PC-3 (cell line): Measurements from ENCODE around the gene RALGDS. TPM values are rescaled to one million over a fixed set of nuclear protein-coding genes. Genes with fewer than 3 reads are reported as not detected.

ENCODE experiments used
- ATAC-seq: fragments of 200-7000 bp; cut with Tn5 transposase; 2 replicates; pipeline ENCODE4 v1.9.1; 2020; ENCODE audit warnings: mild to moderate bottlenecking, moderate library complexity
- BruUV-seq: library from RNA; stranded (reverse); fragments of 400-500 nt; replicated peaks from 2 replicates; lab custom pipeline; 2021; lab: Mats Ljungman, UMichigan
- CTCF ChIA-PET: fragments of 300-600 bp; sonication (Branson Sonifier 250); formaldehyde crosslinking; loops from one replicate; lab custom pipeline; 2022; ENCODE audit warnings: antibody characterized with exemption; lab: Charles Lee
- POLR2A ChIA-PET: fragments of 300-600 bp; sonication (Branson Sonifier 250); formaldehyde crosslinking; loops from one replicate; lab custom pipeline; 2022; ENCODE audit warnings: antibody characterized with exemption; ENCODE audit not compliant: unreplicated experiment; lab: Charles Lee
- DNase-seq: peaks from one replicate; pipeline ENCODE4 v3.0.0-alpha.2; 2015
- H2AFZ ChIP-seq: fragments of 300-600 bp; sonication (generic); 2 replicates; pipeline ENCODE4 v1.6.0; 2016; ENCODE audit warnings: antibody characterized with exemption, low read length
- H3F3A ChIP-seq: fragments of 300-600 bp; sonication (generic); one replicate; pipeline ENCODE4 v1.6.0; 2017; ENCODE audit warnings: antibody characterized with exemption, low read length, control low read depth, mild to moderate bottlenecking; ENCODE audit not compliant: unreplicated experiment
- H3K27ac ChIP-seq: fragments of 300-600 bp; sonication (generic); 2 replicates; pipeline ENCODE4 v1.5.1; 2016; ENCODE audit warnings: mild to moderate bottlenecking, low read length
- H3K27me3 ChIP-seq: fragments of 300-600 bp; sonication (generic); 2 replicates; pipeline ENCODE4 v1.6.1; 2016; ENCODE audit warnings: low read length, mixed read lengths
- H3K36me3 ChIP-seq: fragments of 300-600 bp; sonication (generic); 2 replicates; pipeline ENCODE4 v1.6.1; 2016; ENCODE audit warnings: low read depth, mixed run types, low read length, mixed read lengths
- H3K4me1 ChIP-seq: fragments of 300-600 bp; sonication (generic); 2 replicates; pipeline ENCODE4 v1.5.1; 2016; ENCODE audit warnings: low read length; ENCODE audit not compliant: insufficient read depth
- H3K4me2 ChIP-seq: fragments of 300-600 bp; sonication (generic); 2 replicates; pipeline ENCODE4 v1.6.0; 2016; ENCODE audit warnings: low read length
- H3K4me3 ChIP-seq: fragments of 300-600 bp; sonication (generic); 2 replicates; pipeline ENCODE4 v1.5.1; 2016; ENCODE audit warnings: mild to moderate bottlenecking, low read length, mixed read lengths
- H3K79me2 ChIP-seq: fragments of 300-600 bp; sonication (generic); 2 replicates; pipeline ENCODE4 v1.6.1; 2017; ENCODE audit warnings: low read length, mixed read lengths
- H3K9ac ChIP-seq: fragments of 300-600 bp; sonication (generic); 2 replicates; pipeline ENCODE4 v1.6.0; 2016; ENCODE audit warnings: mild to moderate bottlenecking, low read length
- H3K9me2 ChIP-seq: fragments of 300-600 bp; sonication (generic); replicated peaks from 2 replicates; pipeline ENCODE4 v1.6.1; 2016; ENCODE audit warnings: mixed run types, low read length, mixed read lengths
- H3K9me3 ChIP-seq: fragments of 300-600 bp; sonication (generic); 2 replicates; pipeline ENCODE4 v1.6.1; 2016; ENCODE audit warnings: low read length, mixed read lengths
- H4K20me1 ChIP-seq: fragments of 300-600 bp; sonication (generic); 2 replicates; pipeline ENCODE4 v1.6.1; 2016; ENCODE audit warnings: low read length, mixed read lengths
- CTCF ChIP-seq: fragments of 300-600 bp; sonication (generic); conservative IDR thresholded peaks from 2 replicates; pipeline ENCODE4 v1.5.1; 2017; ENCODE audit warnings: antibody characterized with exemption, low read depth, mild to moderate bottlenecking, low read length
- EZH2 ChIP-seq: fragments of 300-600 bp; sonication (generic); IDR thresholded peaks from one replicate; pipeline ENCODE4 v1.6.1; 2017; ENCODE audit warnings: antibody characterized with exemption, mild to moderate bottlenecking, low read length; ENCODE audit not compliant: unreplicated experiment
- EZH2phosphoT487 ChIP-seq: fragments of 300-600 bp; sonication (generic); IDR thresholded peaks from 2 replicates; pipeline ENCODE4 v1.6.1; 2018; ENCODE audit warnings: mild to moderate bottlenecking, antibody characterized with exemption, low read length, borderline replicate concordance
- intact Hi-C: fragments of 100-400 bp; cut with micrococcal nuclease; formaldehyde crosslinking; loops from 2 replicates; pipeline ENCODE4 v1.9.0; 2023
- total RNA-seq: library from RNA; depleted of rRNA; stranded (reverse); fragments of >200 nt; gene quantifications from 2 replicates; pipeline ENCODE4 v1.2.3, GENCODE V29; 2014

Gene RALGDS
- total RNA-seq, 1 experiment from 2014 or later, result 32.2 TPM

GRCh38 chr9:133129001-133129795, 8.2 kb upstream of the RALGDS start:
- Histone ChIP-seq H3K9me3 (no peaks in the 10 kb centered on the region), H3F3A (no peaks in the 10 kb centered on the region), H3K27ac (no peak overlapping the region), H3K4me3 (no peak overlapping the region), H3K27me3 (no peaks in the 10 kb centered on the region), H4K20me1 (no peaks in the 10 kb centered on the region; the same call in 1 of the 2 replicates), H3K4me1 (peaks cover 12% of the 10 kb centered on the region), H3K9me2 (no peaks in the 10 kb centered on the region), H3K9ac (no peak overlapping the region), H3K79me2 (peaks cover 23% of the 10 kb centered on the region), H2AFZ (no peak overlapping the region), H3K36me3 (no peaks in the 10 kb centered on the region), H3K4me2 (no peak overlapping the region)
- BruUV-seq, result no TSS peak
- TF ChIP-seq EZH2phosphoT487, result no peak
- TF ChIP-seq CTCF, result no peak
- TF ChIP-seq EZH2, result no peak
- no peak for DNase-seq
- intact Hi-C loops, result no loop called here
- no peak for ATAC-seq
- POLR2A ChIA-PET, result no interaction called here
- CTCF ChIA-PET, result no interaction called here

- H3K4me1 ChIP-seq, result peaks cover 3% of the 10 kb centered on the region
- intact Hi-C loops, result no loop called here
- H3K4me2 ChIP-seq, result no peak overlapping the region
- no peak overlapping the region for H3K4me3 ChIP-seq
- no peaks in the 10 kb centered on the region for H3F3A ChIP-seq
- ChIA-PET POLR2A (no interaction called here), CTCF (no interaction called here)
- H3K27ac ChIP-seq, result no peak overlapping the region
- no peaks in the 10 kb centered on the region for H3K9me2 ChIP-seq
- DNase-seq (no peak), ATAC-seq (no peak)
- H3K9me3 ChIP-seq, result no peaks in the 10 kb centered on the region
- H4K20me1 ChIP-seq, result no peaks in the 10 kb centered on the region; the same call in 1 of the 2 replicates
- H3K9ac ChIP-seq, result no peak overlapping the region
- no peak overlapping the region for H2AFZ ChIP-seq
- no peaks in the 10 kb centered on the region for H3K36me3 ChIP-seq
- no peaks in the 10 kb centered on the region for H3K27me3 ChIP-seq
- TF ChIP-seq EZH2phosphoT487, result no peak
- no peak for TF ChIP-seq EZH2
- no TSS peak for BruUV-seq
- peaks cover 19% of the 10 kb centered on the region for H3K79me2 ChIP-seq
These were observed 7.1 kb upstream of the RALGDS start for GRCh38 chr9:133128152-133128551.

- ChIA-PET POLR2A (no interaction called here), CTCF (no interaction called here)
- Histone ChIP-seq H3K27me3 (no peaks in the 10 kb centered on the region), H2AFZ (no peak overlapping the region), H4K20me1 (no peaks in the 10 kb centered on the region), H3F3A (no peaks in the 10 kb centered on the region), H3K9ac (no peak overlapping the region), H3K79me2 (peaks cover 12% of the 10 kb centered on the region), H3K4me3 (no peak overlapping the region), H3K4me1 (no peaks in the 10 kb centered on the region), H3K36me3 (no peaks in the 10 kb centered on the region), H3K9me3 (no peaks in the 10 kb centered on the region), H3K9me2 (no peaks in the 10 kb centered on the region), H3K4me2 (no peak overlapping the region), H3K27ac (no peak overlapping the region)
- no peak for TF ChIP-seq EZH2phosphoT487
- TF ChIP-seq CTCF, result no peak
- TF ChIP-seq EZH2, result no peak
- intact Hi-C loops, result no loop called here
- no peak for DNase-seq
- no TSS peak for BruUV-seq
- ATAC-seq, result no peak
These were observed 6.4 kb upstream of the RALGDS start for GRCh38 chr9:133127340-133127981.
